Activated T-cell treated with anti-CD3 and anti-CD28 coated beads for 24 hours (primary cell): ENCODE results near the gene DMXL1.
A peak's percentile ranks its signal among the peaks of the same experiment; 100 is the strongest.

Source experiments
- DNase-seq: peaks from one replicate; pipeline ENCODE4 v3.0.0-alpha.2; 2020; ENCODE audit warnings: low read depth

The DMXL1 gene

GRCh38 chr5:119270960-119271757 lies 200.3 kb downstream of the DMXL1 start:
- no peak for DNase-seq

GRCh38 chr5:119271758-119272730 lies 201.2 kb downstream of the DMXL1 start:
- DNase-seq = no peak

GRCh38 chr5:119273391-119273839 lies 202.5 kb downstream of the DMXL1 start:
- DNase-seq = no peak

- DNase-seq = no peak
Observed at GRCh38 chr5:119274030-119274766, 203.3 kb downstream of the DMXL1 start.

GRCh38 chr5:119274767-119275130 lies 203.9 kb downstream of the DMXL1 start:
- no peak for DNase-seq

- no peak for DNase-seq
Observed at GRCh38 chr5:119275146-119275545, 204.3 kb downstream of the DMXL1 start.

- DNase-seq = no peak
Observed at GRCh38 chr5:119275601-119276173, 204.8 kb downstream of the DMXL1 start.

- DNase-seq = no peak
Observed at GRCh38 chr5:119276978-119277377, 206.1 kb downstream of the DMXL1 start.

- DNase-seq = no peak
Observed at GRCh38 chr5:119279093-119279492, 208.2 kb downstream of the DMXL1 start.

GRCh38 chr5:119280380-119280779 lies 209.5 kb downstream of the DMXL1 start:
- no peak for DNase-seq

GRCh38 chr5:119282628-119283027 lies 211.7 kb downstream of the DMXL1 start:
- DNase-seq = no peak

GRCh38 chr5:119284031-119284430 lies 213.1 kb downstream of the DMXL1 start:
- no peak for DNase-seq

- no peak for DNase-seq
Observed at GRCh38 chr5:119285070-119285916, 214.4 kb downstream of the DMXL1 start.

GRCh38 chr5:119286511-119287488 lies 215.9 kb downstream of the DMXL1 start:
- DNase-seq = no peak

- peak; percentile 35 for DNase-seq
Observed at GRCh38 chr5:119287547-119288111, 216.7 kb downstream of the DMXL1 start.

- no peak for DNase-seq
Observed at GRCh38 chr5:119288379-119289033, 217.6 kb downstream of the DMXL1 start.

- DNase-seq = no peak
Observed at GRCh38 chr5:119289438-119290044, 218.7 kb downstream of the DMXL1 start.

- no peak for DNase-seq
Observed at GRCh38 chr5:119290161-119290569, 219.3 kb downstream of the DMXL1 start.
